ENCODE results near the gene TNFSF18. TPM values are rescaled to one million over a fixed set of nuclear protein-coding genes. Genes with fewer than 3 reads are reported as not detected.

TNFSF18 gene
- total and polyA plus RNA-seq, 3 donors from 2014 or later, result 0.16 to 0.43 (median 0.16) TPM

- intact Hi-C loops (cut with DNase I; ENCODE audit: low total_unique reads), result no loop called here
These were observed 51.4 kb downstream of the TNFSF18 start for GRCh38 chr1:172999349-172999748.

DNA sequence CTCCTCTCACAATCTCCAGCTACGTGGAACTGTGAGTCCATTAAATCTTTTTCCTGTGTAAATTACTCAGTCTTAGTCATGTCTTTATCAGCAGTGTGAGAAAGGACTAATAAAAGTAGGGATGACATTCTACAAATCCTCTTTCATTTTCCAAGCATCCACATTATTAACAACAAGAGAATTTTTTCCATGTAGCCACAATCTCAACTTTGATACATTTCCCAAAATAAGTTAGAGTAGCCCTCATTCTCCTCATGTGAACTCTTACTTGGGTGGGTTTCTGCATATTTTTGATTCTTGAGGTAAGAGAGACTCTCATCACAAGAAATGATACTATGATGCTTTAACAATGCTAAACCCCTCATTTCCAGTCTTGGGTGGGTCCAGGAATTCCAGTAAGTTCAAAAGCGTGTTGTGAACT lies 52.8 kb downstream of the TNFSF18 start:
- intact Hi-C loops (cut with DNase I; ENCODE audit: low total_unique reads), result no loop called here
- Histone ChIP-seq H3K4me3 (no peak overlapping the region), H3K27ac (no peak overlapping the region), H3K27me3 (no peaks in the 10 kb centered on the region), H3K4me1 (no peaks in the 10 kb centered on the region), H3K36me3 (ENCODE audit: low read depth, missing control alignments) (no peaks in the 10 kb centered on the region), H3K9me3 (no peaks in the 10 kb centered on the region)
- 70 to 85% methylated on average over 2 of the region's 2 CpGs for WGBS, 2 donors
- no peak for TF ChIP-seq CTCF (IDR thresholded peaks at IDR 0.05)
- TF ChIP-seq POLR2A (IDR thresholded peaks at IDR 0.05), result no peak
- DNase-seq, result no peak

More at GRCh38 chr1:172999349-172999748, 51.4 kb downstream of the TNFSF18 start:
- 53% methylated on average over 3 of the region's 3 CpGs for WGBS, 2 donors
- DNase-seq, result no peak
- no peaks in the 10 kb centered on the region for H3K4me1 ChIP-seq
- H3K27ac ChIP-seq, result no peak overlapping the region
- no peak for TF ChIP-seq CTCF (IDR thresholded peaks at IDR 0.05)
- TF ChIP-seq POLR2A (IDR thresholded peaks at IDR 0.05), result no peak
- no peak overlapping the region for H3K4me3 ChIP-seq
- H3K36me3 ChIP-seq (ENCODE audit: low read depth, missing control alignments), result no peaks in the 10 kb centered on the region
- H3K27me3 ChIP-seq, result no peaks in the 10 kb centered on the region
- H3K9me3 ChIP-seq, result no peaks in the 10 kb centered on the region

DNA sequence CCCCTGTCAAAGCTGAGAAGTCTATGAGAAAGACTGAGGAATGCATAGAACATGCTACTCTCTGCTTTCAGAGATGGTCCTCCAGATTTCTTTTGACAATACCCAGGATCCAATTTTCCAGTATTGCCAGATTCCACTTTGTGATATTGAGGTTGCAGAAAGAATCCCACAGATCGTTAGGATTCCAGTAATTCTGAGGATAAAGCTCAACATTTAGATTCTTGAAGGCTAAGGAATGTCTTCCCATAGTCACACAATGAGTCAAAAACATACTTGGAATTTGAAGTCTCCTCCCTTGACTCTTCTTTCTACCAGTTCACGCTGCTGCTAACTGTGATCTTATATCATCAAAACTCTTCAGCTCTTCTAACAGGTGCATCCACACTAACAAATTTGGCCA lies 57.1 kb downstream of the TNFSF18 start:
- intact Hi-C loops (cut with DNase I; ENCODE audit: low total_unique reads), result no loop called here
- Histone ChIP-seq H3K27me3 (no peaks in the 10 kb centered on the region), H3K36me3 (ENCODE audit: low read depth, missing control alignments) (no peaks in the 10 kb centered on the region), H3K4me1 (no peaks in the 10 kb centered on the region), H3K4me3 (no peak overlapping the region), H3K9me3 (no peaks in the 10 kb centered on the region), H3K27ac (no peak overlapping the region)
- DNase-seq, result no peak
- 85% methylated on average over 2 of the region's 2 CpGs for WGBS, 2 donors
- TF ChIP-seq POLR2A (IDR thresholded peaks at IDR 0.05), result no peak
- TF ChIP-seq CTCF (IDR thresholded peaks at IDR 0.05), result no peak

GRCh38 chr1:172991674-172992400 lies 58.9 kb downstream of the TNFSF18 start:
- 73 to 83% methylated on average over 1 of the region's 1 CpG for WGBS, 2 donors
- intact Hi-C loops (cut with DNase I; ENCODE audit: low total_unique reads), result no loop called here
- DNase-seq, result no peak

More at GRCh38 chr1:172991674-172992400, 58.9 kb downstream of the TNFSF18 start:
- H3K27me3 ChIP-seq, result no peaks in the 10 kb centered on the region
- H3K4me3 ChIP-seq, result no peak overlapping the region
- TF ChIP-seq POLR2A (IDR thresholded peaks at IDR 0.05), result no peak
- TF ChIP-seq CTCF (IDR thresholded peaks at IDR 0.05), result no peak
- no peak overlapping the region for H3K27ac ChIP-seq
- no peaks in the 10 kb centered on the region for H3K9me3 ChIP-seq
- H3K4me1 ChIP-seq, result no peaks in the 10 kb centered on the region
- no peaks in the 10 kb centered on the region for H3K36me3 ChIP-seq (ENCODE audit: low read depth, missing control alignments)

All from testis (tissue), 3 donors.